GM21825 (cell line): ENCODE measurements around the gene TMEM17.

ENCODE experiments used
- ATAC-seq: cut with Tn5 transposase; IDR thresholded peaks from one replicate; pipeline ENCODE4 v1.9.1; 2021; ENCODE audit warnings: mild to moderate bottlenecking, moderate library complexity; ENCODE audit not compliant: unreplicated experiment

TMEM17 gene

DNA sequence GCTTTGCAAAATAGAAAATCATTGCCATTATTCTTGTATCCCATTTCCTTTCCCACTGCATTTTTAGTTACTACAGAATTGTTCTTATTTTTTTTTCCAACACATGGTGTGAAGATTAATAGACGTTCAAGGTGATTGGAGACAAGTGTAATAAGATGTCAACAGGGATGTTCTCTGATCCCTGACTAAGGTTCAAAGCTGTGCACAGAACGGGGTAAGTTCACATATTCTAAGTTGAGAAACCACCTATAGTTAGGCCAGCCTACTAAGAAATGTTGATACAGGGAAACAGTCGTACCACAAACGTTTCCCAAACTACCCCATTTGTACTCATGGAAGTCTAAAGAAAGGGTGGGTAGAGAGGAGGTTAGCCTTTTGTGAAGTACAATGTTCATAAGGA lies 6.4 kb upstream of the TMEM17 start:
- ATAC-seq = no peak

DNA sequence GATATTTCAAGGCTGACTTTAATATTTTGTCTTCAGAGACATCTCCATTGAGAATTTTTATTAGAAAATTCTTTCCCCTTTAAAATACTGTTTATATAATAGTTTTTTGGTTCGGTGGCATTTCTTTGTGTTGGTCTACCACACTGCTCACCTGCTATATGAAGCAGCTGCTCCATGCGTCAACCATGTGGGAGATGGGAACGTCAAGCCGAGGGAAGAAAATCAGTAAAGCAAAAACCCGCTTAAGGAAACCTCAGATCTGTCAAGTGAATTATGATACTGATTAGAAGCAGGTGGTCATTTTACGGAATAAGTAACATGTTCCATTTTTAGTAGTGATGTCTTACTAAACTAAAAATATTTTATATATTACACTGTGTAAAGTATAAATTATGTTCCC lies 5.6 kb upstream of the TMEM17 start:
- no peak for ATAC-seq

DNA sequence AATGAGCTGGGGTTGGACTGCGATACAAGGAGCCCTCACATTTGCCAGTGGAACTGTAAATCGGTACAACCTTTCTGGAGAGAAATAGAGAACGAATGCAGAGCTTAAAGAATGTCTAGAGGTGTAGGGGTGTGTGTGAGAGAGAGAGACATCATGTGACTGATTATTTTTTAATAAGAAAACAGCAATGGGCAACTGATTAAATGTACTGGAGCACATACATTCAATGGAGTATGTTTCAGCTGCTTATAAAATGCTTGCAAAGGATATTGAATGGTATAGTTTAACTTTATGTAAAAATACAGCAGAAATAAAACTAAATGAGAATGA lies 391 bp upstream of the TMEM17 start:
- peak; percentile 20 for ATAC-seq

DNA sequence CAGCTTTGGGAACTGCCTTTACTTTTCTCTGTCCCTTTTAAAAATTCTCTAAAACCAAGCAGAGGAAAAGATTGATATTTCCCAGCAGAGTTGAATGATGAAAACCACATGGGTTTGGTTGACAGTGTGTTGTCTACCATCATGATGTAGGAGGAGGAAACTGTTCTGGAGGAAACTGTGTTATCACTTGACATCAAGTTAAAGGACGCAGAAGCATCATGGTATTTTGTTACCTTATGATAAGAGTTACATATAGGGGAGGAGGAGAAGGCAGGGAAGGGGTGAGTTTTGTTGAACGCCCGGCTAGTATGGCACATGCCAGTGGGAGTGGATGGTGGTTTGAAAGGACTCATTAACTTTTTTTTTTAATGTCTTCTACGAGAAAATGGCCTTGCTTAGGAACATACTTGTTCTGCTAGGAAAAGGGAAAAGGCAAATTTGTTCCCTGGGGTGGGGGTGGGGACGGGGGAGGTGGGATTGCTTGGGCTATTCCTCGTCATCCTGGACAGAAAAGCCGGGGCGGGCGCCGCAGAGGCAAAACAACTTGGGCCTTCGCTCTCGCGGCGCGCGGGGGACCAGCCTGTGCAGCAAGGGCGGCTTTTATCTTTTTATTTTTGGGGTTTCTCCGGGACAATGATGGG lies 766 bp downstream of the TMEM17 start:
- ATAC-seq = no peak

DNA sequence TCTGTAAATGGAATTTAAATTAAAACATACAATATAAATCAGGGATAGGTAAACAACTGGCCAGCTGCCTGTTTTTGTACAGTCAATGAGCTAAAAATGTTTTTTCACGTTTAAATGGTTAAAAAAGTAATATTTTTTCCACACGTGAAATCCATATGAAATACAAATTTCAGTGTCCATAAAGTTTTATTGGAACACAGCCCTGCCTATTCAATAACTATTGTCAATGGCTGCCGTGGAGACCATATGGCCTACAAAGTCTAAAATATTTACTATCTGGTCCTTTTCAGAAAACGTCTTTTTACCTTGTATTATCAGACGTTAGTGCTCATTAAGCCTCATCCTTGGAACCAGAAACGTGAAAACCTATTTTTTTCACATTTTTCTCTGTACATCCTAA lies 1.3 kb downstream of the TMEM17 start:
- ATAC-seq = no peak

DNA sequence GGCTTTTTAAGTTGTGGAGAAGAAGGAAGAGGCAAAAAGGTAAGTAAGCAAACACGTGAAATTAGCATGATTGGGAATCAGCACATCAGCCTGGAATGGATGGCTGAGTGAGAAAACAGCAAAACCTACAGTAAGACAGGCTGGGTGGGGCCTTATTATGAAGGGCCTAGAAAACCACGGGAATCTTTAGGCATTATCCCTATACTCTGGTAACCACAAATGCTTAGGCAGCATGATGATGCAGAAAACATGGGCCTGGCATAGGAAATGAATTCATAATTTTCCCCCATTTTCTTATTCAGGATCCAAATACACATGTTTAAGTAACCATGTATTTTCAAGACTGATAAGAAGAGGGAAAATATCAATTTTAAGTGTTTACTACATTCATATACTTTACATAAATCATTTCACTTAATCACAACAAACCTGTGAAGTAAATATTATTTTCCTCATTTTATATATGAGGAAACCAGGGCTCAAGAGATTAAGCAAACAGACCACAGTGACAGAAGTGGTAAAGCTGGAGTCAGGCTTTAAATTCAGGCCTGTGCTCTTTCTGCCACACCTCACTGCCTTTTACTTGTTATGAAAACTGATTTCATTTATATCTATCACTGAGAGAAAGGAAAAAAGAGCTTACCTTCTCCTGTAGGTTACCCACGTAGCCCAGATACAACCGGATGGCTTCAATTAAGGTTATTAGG lies 4.0 kb downstream of the TMEM17 start:
- no peak for ATAC-seq

DNA sequence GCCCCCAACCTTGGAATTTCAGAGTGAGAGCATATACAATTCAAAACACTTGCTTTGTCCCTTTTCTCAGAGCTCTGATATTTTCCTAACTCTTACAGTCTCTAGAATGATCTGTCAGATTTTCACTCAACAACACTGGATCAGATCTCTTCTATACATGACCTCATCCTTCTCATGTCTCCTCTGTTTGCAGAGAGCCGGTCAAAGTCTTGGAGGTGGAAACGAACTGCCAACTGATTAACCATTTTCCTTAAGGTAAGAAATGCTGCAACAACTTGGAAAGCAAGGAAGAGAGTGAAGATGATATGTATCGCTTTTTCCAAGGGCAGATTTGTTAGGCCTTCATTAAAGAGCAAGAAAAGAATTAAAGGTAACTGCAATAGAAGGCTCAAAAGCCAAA lies 4.9 kb downstream of the TMEM17 start:
- no peak for ATAC-seq

DNA sequence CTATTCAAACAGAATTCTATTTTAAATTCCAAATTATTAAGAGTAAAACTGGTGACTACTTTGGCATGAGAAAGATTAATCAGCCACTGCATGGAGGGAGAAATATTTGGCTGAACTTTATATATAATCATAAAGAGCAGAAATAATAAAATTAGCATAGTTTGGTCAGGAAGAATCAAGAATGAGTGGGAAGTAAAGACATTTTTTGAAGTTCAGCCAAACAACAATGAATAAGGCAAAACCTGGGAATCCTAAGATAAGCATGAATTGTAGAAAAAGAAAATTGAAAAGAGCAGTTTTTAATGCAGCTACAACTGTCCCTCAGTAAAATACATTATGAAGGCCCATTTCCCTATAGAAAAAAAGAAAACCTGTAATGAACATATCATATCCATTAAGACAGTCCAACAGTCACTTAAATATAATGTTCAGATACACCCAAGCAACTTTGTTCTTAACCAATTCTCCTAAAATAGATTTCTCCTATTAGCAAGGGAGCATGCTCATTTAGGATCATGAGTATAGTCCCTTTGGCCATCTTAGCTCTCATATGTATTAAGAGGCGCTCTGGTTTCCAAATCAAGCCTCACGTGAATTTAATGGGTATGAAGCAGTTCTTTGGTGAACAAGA lies 6.5 kb downstream of the TMEM17 start:
- no peak for ATAC-seq

DNA sequence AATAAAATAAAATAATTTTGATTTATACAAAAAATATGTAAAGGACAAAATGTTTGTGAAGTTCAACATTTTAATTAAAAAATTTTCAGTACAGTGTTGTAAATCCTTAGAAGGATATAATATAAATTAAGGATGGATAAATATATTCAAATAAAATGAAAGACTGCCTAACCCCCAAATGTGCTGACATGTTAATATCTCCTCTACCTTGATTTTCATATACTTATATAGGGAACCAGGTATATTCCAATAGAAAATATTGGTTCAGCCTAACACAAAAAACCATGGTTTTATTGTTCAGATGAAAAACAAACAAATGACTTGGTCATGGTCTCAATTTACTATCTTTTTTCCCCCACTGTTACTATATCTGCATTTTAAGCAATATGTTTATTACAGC lies 7.3 kb downstream of the TMEM17 start:
- no peak for ATAC-seq

DNA sequence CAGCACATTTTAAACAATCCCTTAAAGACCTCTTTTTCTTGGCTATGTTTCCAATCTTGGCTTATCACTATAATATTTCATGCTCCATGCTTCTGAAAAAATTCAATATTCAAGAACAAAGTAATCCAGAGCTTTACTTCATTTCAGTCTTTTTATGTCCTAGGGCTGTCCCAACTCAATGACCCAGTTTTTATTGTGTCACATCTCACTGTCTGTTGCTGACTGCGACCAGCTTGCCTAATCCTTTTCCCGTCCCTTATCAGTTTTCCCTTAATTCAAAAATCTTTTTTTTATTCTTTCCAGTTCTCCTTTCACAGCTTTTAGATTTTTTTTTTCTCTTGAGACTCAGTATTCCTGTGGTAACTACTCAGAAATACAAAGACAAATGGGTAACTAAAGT lies 10.2 kb downstream of the TMEM17 start:
- ATAC-seq = no peak

DNA sequence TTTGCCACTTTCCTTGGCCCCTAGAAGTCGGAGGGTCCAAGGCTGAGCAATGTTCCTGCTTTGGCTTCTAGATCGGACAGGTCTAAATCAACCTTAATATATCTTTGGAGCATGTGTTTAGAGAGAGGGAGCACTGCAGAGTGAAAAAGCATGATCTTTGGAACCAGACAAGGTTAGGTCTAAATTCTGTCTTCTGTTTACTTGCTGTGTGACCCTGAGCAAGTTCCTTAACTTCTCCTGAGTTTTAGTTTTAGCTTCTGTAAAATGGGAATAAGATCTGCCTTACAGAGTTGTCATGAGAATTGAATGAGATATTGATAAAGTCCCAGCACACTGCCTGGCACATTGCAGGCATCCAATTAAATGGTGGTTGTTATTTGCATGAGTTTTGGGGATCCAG lies 13.9 kb downstream of the TMEM17 start:
- ATAC-seq = no peak

DNA sequence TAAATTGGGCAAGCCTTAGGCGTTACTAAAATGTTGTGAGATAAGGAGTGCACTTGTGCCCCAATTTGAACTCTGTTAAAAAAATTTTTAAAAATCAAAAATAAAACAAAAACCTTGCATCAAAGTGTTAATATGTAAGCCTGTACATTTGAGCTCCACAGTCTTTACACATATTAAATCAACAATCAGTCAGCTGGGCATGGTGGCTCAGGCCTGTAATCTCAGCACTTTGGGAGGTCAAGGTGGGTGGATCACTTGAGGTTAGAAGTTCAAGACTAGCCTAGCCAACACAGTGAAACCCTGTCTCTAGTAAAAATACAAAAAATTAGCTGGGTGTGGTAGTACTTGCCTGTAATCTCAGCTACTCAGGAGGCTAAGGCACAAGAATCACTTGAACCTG lies 16.3 kb downstream of the TMEM17 start:
- ATAC-seq = no peak

DNA sequence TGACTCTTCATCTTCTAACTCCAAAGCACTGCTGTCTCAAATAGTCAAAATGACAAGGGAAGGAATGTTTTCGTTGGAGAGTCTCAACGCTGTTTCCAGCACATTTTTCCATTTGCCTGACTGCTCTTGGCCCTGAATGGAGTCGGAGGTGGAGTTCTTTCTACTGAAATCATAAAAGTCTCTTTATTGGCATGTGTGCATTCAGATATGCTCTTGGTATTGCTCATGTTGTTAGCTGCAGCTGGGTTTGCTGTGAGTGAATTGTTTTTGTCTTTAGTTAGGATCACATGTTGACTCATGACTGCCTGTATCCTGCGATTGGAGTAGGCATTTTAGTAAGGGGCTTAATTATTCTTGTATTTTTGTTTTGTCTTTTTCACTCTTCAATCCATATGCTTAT lies 16.8 kb downstream of the TMEM17 start:
- ATAC-seq = no peak

DNA sequence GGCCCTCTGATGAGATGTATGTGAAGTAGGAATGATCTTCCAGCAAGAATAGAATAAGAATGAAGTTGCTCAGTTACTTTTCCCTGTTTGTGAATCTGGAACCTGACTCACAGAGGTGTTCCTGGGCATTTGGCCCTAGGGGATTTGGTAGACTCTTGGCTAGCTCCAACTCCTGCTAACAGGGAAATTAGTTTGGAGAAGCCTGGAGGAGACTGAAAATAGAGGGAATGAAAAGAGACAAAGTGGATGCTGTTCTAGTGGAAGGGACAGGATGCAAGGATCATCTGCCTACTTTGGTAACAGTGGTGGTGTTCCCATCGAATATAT lies 19.6 kb downstream of the TMEM17 start:
- no peak for ATAC-seq

DNA sequence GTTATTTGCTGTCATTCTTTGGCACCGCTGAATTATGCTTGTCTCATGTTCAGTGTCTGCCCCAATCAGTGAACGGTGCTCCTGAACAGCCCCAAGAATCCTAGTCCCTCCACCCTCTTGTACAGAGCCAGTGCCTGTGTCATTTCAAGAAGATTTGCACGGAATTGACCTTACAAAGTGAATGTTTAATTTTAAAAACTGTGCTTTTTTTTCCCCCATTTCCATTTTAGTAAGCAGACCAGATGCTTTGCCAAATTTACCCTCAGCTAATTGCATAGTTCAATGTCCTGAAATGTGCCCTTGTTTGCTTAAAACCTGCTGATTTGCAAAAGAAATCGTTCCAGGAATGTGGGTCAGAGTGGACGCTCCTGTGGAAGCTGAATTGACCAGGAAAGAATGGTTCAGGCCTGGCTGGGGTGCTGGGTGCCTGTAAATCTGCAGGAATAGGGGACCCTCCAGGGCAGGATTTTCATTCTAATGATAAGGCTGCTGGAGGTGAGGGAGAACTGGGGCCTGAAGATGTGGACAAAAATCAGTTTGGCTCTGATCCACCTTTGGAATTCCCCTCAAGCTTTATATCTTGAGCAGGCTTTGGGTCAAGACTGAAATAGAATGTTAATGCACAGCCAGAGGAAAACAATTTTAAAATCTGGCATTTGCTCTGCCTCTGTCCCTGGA lies 20.1 kb downstream of the TMEM17 start:
- no peak for ATAC-seq

DNA sequence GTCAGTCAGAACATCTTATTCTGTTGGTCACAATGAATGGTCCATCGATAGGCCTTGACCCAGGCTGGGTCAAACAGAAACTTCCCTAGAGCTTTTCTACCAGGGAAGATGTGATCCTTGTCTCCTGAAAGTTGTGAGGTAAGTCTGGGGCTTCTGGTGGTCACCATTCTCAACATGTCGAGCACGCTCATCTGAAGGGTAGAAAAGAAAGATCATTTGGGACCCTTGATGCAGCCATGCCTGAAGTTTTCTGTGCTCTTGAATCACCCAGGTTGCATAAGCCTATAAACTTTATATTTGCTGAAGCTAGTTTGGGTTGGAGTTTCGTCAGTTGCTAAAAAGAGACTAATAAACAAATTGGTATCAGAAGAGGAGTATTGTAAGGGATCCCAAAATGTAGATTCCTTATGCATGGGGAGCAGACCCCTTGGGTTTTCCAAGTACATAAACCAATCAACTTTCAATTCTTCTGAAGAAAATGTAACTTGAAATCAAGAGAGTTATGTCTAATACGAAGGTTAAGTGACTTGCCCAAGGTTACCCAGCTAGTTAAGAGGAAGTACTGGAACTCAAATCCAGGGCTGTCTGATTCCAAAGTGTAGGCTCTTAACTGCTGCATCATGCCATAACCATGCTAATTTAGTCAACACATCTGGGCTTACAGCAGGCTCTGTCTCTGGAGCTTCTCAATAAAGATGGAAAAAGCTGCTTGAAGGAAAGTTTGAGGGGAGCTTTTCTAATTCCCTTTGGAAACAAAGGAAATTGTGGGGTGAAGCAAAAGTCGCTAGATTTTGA lies 23.2 kb downstream of the TMEM17 start:
- no peak for ATAC-seq

DNA sequence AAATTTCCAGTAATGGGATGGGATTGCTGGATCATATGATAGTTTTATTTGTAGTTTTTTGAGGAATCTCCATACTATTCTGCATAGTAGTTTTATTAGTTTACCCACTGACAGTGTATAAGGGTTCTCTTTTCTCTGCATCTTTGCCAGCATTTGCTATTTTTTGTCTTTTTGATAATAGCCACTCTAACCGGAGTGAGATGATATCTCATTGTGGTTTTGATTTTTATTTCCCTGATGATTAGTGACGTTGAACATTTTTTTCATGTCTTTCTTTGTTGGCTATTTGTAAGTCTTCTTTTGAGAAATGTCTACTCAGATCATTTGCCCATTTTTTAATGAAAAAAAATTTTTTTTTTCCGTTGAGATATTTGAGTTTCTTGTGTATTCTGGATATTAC lies 26.1 kb downstream of the TMEM17 start:
- no peak for ATAC-seq

DNA sequence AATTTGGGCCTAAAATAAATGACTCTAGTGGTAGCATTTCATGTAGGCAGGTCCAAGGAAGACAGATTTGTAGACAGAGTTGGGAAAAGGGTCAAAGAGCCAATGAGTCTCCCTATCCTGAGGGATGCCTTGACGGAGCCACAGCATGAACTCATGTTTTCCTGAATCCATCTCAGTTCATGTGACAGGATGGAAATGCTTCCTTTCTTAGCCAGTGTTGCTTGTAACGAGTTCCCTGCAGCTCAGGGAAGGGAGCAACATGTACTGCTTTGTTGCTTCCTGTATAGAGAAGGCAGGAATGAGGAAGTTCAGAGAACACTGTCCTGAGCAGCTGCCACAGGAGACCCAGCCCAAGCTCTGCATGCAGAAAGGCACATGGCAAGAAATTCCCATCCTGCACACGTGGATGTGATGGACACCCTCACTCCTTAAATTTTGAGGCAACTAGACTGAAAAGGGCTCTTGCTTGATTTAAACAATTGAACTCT lies 27.9 kb downstream of the TMEM17 start:
- no peak for ATAC-seq

DNA sequence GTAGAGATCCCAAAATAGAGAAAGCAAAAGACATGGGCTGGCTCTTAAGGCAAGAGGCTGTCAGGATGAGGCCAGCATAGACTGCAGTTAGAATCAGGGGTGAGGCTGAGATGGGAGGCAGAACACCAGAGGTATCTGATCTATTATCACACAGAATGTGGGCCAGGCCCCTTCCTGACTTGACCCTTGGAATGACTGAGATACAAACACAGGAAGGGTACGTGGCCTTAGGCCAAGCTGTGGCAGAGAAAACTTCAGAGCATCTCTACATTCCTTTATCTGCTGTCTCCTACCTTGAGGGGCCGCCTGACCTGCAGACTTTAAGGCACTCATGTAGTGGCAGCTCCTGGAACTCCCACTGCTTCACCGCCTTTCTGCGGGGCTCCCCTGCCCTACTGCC lies 28.4 kb downstream of the TMEM17 start:
- no peak for ATAC-seq

DNA sequence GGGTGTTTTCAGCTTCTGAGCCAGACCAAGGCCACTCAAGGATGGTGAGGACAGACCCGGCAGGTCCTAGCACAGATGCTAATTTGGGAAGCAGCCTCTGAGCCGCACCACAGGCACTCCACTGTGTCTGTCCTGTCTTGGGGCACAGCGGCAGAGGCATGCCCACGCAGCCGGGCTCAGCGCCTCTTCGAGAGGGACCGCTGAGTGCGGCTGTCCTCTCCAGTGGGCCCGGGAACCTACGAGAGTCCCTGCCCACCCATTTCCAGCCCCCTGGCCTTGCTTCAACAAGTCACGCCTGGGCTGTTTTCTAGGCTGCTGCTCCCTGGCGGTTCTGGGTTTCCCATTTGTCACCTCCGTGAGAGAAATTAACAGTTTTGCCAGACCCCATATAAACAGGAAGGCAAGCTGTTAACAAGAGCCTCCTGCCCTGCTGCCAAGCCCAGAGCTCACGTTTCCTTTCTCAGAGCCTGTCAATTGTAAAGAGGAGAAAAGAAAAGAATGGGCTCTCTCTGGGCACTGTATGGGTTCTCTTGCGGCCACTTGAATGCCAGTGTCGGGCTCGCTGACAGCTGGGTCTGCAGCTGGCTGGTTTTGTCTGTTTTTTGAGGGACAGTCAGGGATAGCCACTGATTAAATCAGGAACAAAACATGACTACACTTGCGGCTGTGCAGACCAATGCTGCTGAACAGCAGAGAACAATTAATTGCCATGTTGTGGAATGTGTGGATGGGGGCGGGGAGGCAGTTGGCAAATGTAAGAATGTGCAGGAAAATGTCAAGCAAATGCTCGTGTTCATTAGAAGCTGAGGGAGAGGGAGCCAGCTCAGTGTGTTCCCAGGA lies 30.6 kb downstream of the TMEM17 start:
- ATAC-seq = no peak
